SK-N-SH (cell line): ENCODE data around the gene ABCA7. TPM values are rescaled to one million over a fixed set of nuclear protein-coding genes. Genes with fewer than 3 reads are reported as not detected.

Source experiments
- CTCF ChIA-PET: fragments of 300-600, 350-600 bp; formaldehyde crosslinking; extraction: SDS; loops from one replicate; lab custom pipeline; 2021; lab: Yijun Ruan, JAX
- POLR2A ChIA-PET: fragments of 350-600 bp; sonication (Branson Sonifier 250); formaldehyde crosslinking; extraction: SDS; loops from one replicate; lab custom pipeline; 2020; ENCODE audit warnings: antibody characterized with exemption, inconsistent platforms; lab: Yijun Ruan, JAX
- DNase-seq: peaks from one replicate; pipeline ENCODE4 v3.0.0; 2012
- H2AFZ ChIP-seq: fragments of 200-600 bp; sonication (generic); 2 replicates; pipeline ENCODE4 v1.8.1; 2016; ENCODE audit warnings: antibody characterized with exemption, mild to moderate bottlenecking, low read depth
- H3F3A ChIP-seq: fragments of 200-600 bp; sonication (generic); replicated peaks from 2 replicates; pipeline ENCODE3; 2016; ENCODE audit warnings: antibody characterized with exemption, mild to moderate bottlenecking; ENCODE audit not compliant: insufficient read depth
- H3K27ac ChIP-seq, 2 experiments: fragments of 200-500 bp in 1 of 2; fragments of 200-600 bp in 1 of 2; sonication (Bioruptor generic) in 1 of 2; sonication (generic), shearing (Covaris generic) in 1 of 2; 2 replicates each; pipeline versions ENCODE4 v1.5.1 to v1.6.1; 2014 to 2016; ENCODE audit warnings: low read depth in 2 of 2, inconsistent platforms in 1 of 2, low read length in 1 of 2, mild to moderate bottlenecking in 1 of 2, mixed read lengths in 1 of 2
- H3K27me3 ChIP-seq: fragments of 200-600 bp; sonication (generic), shearing (Covaris generic); 2 replicates; pipeline ENCODE4 v1.6.1; 2016; ENCODE audit warnings: mixed run types; ENCODE audit not compliant: insufficient read depth
- H3K36me3 ChIP-seq, 2 experiments: fragments of 200-500 bp in 1 of 2; fragments of 200-600 bp in 1 of 2; sonication (Bioruptor generic) in 1 of 2; sonication (generic) in 1 of 2; replicated peaks in 1 of 2; 2 replicates each; pipeline versions ENCODE3 to v1.5.1; 2014 to 2016; ENCODE audit warnings: low read length in 1 of 2, mild to moderate bottlenecking in 1 of 2; ENCODE audit not compliant: insufficient read depth in 2 of 2, control insufficient read depth in 1 of 2
- H3K4me1 ChIP-seq, 2 experiments: fragments of 200-500 bp in 1 of 2; fragments of 200-600 bp in 1 of 2; sonication (Bioruptor generic) in 1 of 2; sonication (generic), shearing (Covaris generic) in 1 of 2; 2 replicates each; pipeline versions ENCODE4 v1.5.1 to v1.6.1; 2014 to 2016; ENCODE audit warnings: low read depth in 1 of 2, low read length in 1 of 2, mixed run types in 1 of 2; ENCODE audit not compliant: insufficient read depth in 2 of 2, control insufficient read depth in 1 of 2
- H3K4me2 ChIP-seq: fragments of 200-600 bp; sonication (generic), shearing (Covaris generic); 2 replicates; pipeline ENCODE4 v1.6.1; 2017; ENCODE audit warnings: mixed run types
- H3K4me3 ChIP-seq, 2 experiments: fragments of 200-500 bp in 1 of 2; fragments of 200-600 bp in 1 of 2; sonication (Bioruptor generic) in 1 of 2; sonication (generic), shearing (Covaris generic) in 1 of 2; 2 replicates each; pipeline versions ENCODE4 v1.5.1 to v1.8.1; 2014 to 2016; ENCODE audit warnings: low read depth in 2 of 2, inconsistent platforms in 1 of 2, low read length in 1 of 2, mild to moderate bottlenecking in 1 of 2, mixed read lengths in 1 of 2, moderate library complexity in 1 of 2
- H3K79me2 ChIP-seq: fragments of 200-600 bp; sonication (generic); 2 replicates; pipeline ENCODE4 v1.8.1; 2017; ENCODE audit warnings: mild to moderate bottlenecking; ENCODE audit not compliant: insufficient read depth
- H3K9ac ChIP-seq: fragments of 200-600 bp; sonication (generic); 2 replicates; pipeline ENCODE4 v1.6.1; 2017; ENCODE audit warnings: mixed run types
- H3K9me2 ChIP-seq: fragments of 200-600 bp; sonication (generic); 2 replicates; pipeline ENCODE4 v1.6.1; 2017; ENCODE audit warnings: mixed run types
- H3K9me3 ChIP-seq: fragments of 200-600 bp; sonication (generic); 2 replicates; pipeline ENCODE4 v1.6.1; 2017; ENCODE audit warnings: mixed run types, mild to moderate bottlenecking, moderate library complexity
- H4K20me1 ChIP-seq: fragments of 200-600 bp; sonication (generic); 2 replicates; pipeline ENCODE4 v1.6.1; 2017; ENCODE audit warnings: mild to moderate bottlenecking, mixed run types; ENCODE audit not compliant: insufficient read depth
- ELF1 ChIP-seq: IDR thresholded peaks from 2 replicates; pipeline ENCODE4 v1.4.0; 2012
- FOSL2 ChIP-seq: IDR thresholded peaks from 2 replicates; pipeline ENCODE4 v1.4.0; 2012; ENCODE audit warnings: low read depth, mild to moderate bottlenecking, moderate library complexity, borderline replicate concordance
- FOXJ3 ChIP-seq: sonication (generic); formaldehyde crosslinking; IDR thresholded peaks from 2 replicates; pipeline ENCODE4 v1.5.1; 2020; ENCODE audit warnings: mild to moderate bottlenecking, missing genetic modification reagents
- FOXM1 ChIP-seq: IDR thresholded peaks from 2 replicates; pipeline ENCODE4 v1.4.0; 2012; ENCODE audit warnings: low read depth, mild to moderate bottlenecking
- GATA2 ChIP-seq: sonication (generic); formaldehyde crosslinking; IDR thresholded peaks from 2 replicates; pipeline ENCODE4 v1.5.0; 2020; ENCODE audit warnings: mild to moderate bottlenecking, missing genetic modification reagents
- IRF3 ChIP-seq: fragments of 150-350 bp; IDR thresholded peaks from 2 replicates; pipeline ENCODE4 v1.6.1; 2016; ENCODE audit warnings: mild to moderate bottlenecking, low read depth, low read length
- JUND ChIP-seq: IDR thresholded peaks from 2 replicates; pipeline ENCODE4 v1.4.0; 2012
- MEF2A ChIP-seq: IDR thresholded peaks from 2 replicates; pipeline ENCODE4 v1.4.0; 2012; ENCODE audit warnings: low read depth, borderline replicate concordance
- MXI1 ChIP-seq: IDR thresholded peaks from 2 replicates; pipeline ENCODE4 v1.6.1; 2012; ENCODE audit warnings: mild to moderate bottlenecking, low read depth, low read length, improper control_type of control experiment
- PBX3 ChIP-seq: IDR thresholded peaks from 2 replicates; pipeline ENCODE4; 2012
- RAD21 ChIP-seq: IDR thresholded peaks from 2 replicates; pipeline ENCODE4 v1.6.1; 2012; ENCODE audit warnings: mild to moderate bottlenecking, low read length
- RCOR1 ChIP-seq: fragments of 150-350 bp; IDR thresholded peaks from 2 replicates; pipeline ENCODE4 v1.6.1; 2017; ENCODE audit warnings: antibody characterized with exemption, low read length
- TCF12 ChIP-seq: IDR thresholded peaks from 2 replicates; pipeline ENCODE4 v1.4.0; 2012
- ZBTB33 ChIP-seq: IDR thresholded peaks from 2 replicates; pipeline ENCODE4 v1.4.0; 2012; ENCODE audit warnings: low read depth, borderline replicate concordance
- WGBS: methylation state at CpG from one replicate; pipeline ENCODE4 v1.1.6; 2017; ENCODE audit warnings: low lambda C conversion rate; 5-methylcytosine and 5-hydroxymethylcytosine counted together
- polyA plus RNA-seq, 3 experiments: library from polyadenylated mRNA; depleted of rRNA; stranded (reverse); fragments of >200 nt; gene quantifications; 2 replicates each; pipeline ENCODE4 v1.2.3, GENCODE V29; 2012
- TF ChIP-seq, protein P1 (sequence below): fragments of 150-350 bp; IDR thresholded peaks from 2 replicates; pipeline ENCODE4 v1.6.1; 2017; ENCODE audit warnings: antibody characterized with exemption, low read length, low read depth, borderline replicate concordance

Gene ABCA7
- polyA plus RNA-seq, 1 of the 3 experiments (the other 2 are of a cell fraction), result 7.8 TPM

- Histone ChIP-seq H4K20me1 (no peaks in the 10 kb centered on the region), H3K4me3 (no peak overlapping the region), H3K9ac (no peak overlapping the region), H3K9me2 (no peaks in the 10 kb centered on the region), H3K27ac (no peak overlapping the region), H3K79me2 (no peaks in the 10 kb centered on the region), H3F3A (peaks cover 7% of the 10 kb centered on the region), H3K9me3 (peaks cover 8% of the 10 kb centered on the region; the same call in 1 of the 2 replicates), H3K4me2 (no peak overlapping the region), H3K36me3 (no peaks in the 10 kb centered on the region), H3K4me1 (peaks cover 0 to 17% of the 10 kb centered on the region in 2 experiments; a peak in 1 of 4 replicates), H2AFZ (no peak overlapping the region), H3K27me3 (no peaks in the 10 kb centered on the region; the same call in 1 of the 2 replicates)
- no peak for DNase-seq
- ChIA-PET POLR2A (no interaction called here), CTCF (no interaction called here)
- WGBS, result 94% methylated on average over 14 of the region's 20 CpGs
- no peak for TF ChIP-seq GATA2 (CRISPR knock-in tag)
- no peak for TF ChIP-seq FOSL2
- no peak for TF ChIP-seq TCF12
- TF ChIP-seq, protein P1, sequence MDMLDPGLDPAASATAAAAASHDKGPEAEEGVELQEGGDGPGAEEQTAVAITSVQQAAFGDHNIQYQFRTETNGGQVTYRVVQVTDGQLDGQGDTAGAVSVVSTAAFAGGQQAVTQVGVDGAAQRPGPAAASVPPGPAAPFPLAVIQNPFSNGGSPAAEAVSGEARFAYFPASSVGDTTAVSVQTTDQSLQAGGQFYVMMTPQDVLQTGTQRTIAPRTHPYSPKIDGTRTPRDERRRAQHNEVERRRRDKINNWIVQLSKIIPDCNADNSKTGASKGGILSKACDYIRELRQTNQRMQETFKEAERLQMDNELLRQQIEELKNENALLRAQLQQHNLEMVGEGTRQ, result no peak
- no peak for TF ChIP-seq RAD21
- TF ChIP-seq ELF1, result no peak
- no peak for TF ChIP-seq FOXM1
- TF ChIP-seq FOXJ3 (CRISPR knock-in tag), result no peak
- TF ChIP-seq RCOR1, result no peak
- TF ChIP-seq PBX3, result no peak
- no peak for TF ChIP-seq ZBTB33
- TF ChIP-seq JUND, result no peak
- TF ChIP-seq MEF2A, result no peak
- no peak for TF ChIP-seq MXI1
- TF ChIP-seq IRF3, result no peak
These were observed 22.1 kb downstream of the ABCA7 start for GRCh38 chr19:1061987-1062386.
